Superior temporal gyrus (tissue), 1 donor: ENCODE results near the gene SPOCK3.
"Not testable (repeated sequence)": the region's sequence is repeated elsewhere in the genome, so short reads cannot be mapped to it uniquely, and the experiment has no call there.

Experiments used
- DNase-seq: peaks from one replicate; pipeline ENCODE4 v3.0.0-alpha.2; 2016; ENCODE audit errors: extremely low spot score

SPOCK3 gene

GRCh38 chr4:166823126-166823525, 411.2 kb downstream of the SPOCK3 start:
- DNase-seq, result no peak

GRCh38 chr4:166822386-166822785, 411.9 kb downstream of the SPOCK3 start:
- no peak for DNase-seq

- no peak for DNase-seq
Observed at GRCh38 chr4:166816890-166817289, 417.4 kb downstream of the SPOCK3 start.

GRCh38 chr4:166808380-166808779, 425.9 kb downstream of the SPOCK3 start:
- DNase-seq, result no peak

GRCh38 chr4:166802346-166802745, 431.9 kb downstream of the SPOCK3 start:
- DNase-seq, result no peak

GRCh38 chr4:166798126-166798525, 436.2 kb downstream of the SPOCK3 start:
- no peak for DNase-seq

- DNase-seq, result no peak
Observed at GRCh38 chr4:166777760-166778159, 456.5 kb downstream of the SPOCK3 start.

- DNase-seq, result no peak
Observed at GRCh38 chr4:166763018-166763417, 471.3 kb downstream of the SPOCK3 start.

- DNase-seq, result no peak
Observed at GRCh38 chr4:166741742-166742141, 492.6 kb downstream of the SPOCK3 start.

- DNase-seq, result not testable (repeated sequence)
Observed at GRCh38 chr4:166739215-166739614, 495.1 kb downstream of the SPOCK3 start.

- DNase-seq, result no peak
Observed at GRCh38 chr4:166737430-166737829, 496.9 kb downstream of the SPOCK3 start.

GRCh38 chr4:166735553-166735952, 498.7 kb downstream of the SPOCK3 start:
- no peak for DNase-seq

GRCh38 chr4:166734797-166735196, 499.5 kb downstream of the SPOCK3 start:
- no peak for DNase-seq

GRCh38 chr4:166733686-166734085, 500.6 kb downstream of the SPOCK3 start:
- DNase-seq, result no peak

- DNase-seq, result no peak
Observed at GRCh38 chr4:166726832-166727231, 507.5 kb downstream of the SPOCK3 start.

GRCh38 chr4:166724369-166724768, 509.9 kb downstream of the SPOCK3 start:
- DNase-seq, result no peak

- no peak for DNase-seq
Observed at GRCh38 chr4:166723532-166724140, 510.7 kb downstream of the SPOCK3 start.

GRCh38 chr4:166715748-166716713, 518.3 kb downstream of the SPOCK3 start:
- DNase-seq, result not testable (repeated sequence)

GRCh38 chr4:166700592-166700991, 533.7 kb downstream of the SPOCK3 start:
- DNase-seq, result no peak

GRCh38 chr4:166688835-166689234, 545.5 kb downstream of the SPOCK3 start:
- DNase-seq, result no peak

GRCh38 chr4:166687828-166688227, 546.5 kb downstream of the SPOCK3 start:
- no peak for DNase-seq
